ENCODE measurements around the gene USP9X. TPM values are rescaled to one million over a fixed set of nuclear protein-coding genes. Genes with fewer than 3 reads are reported as not detected.

Gene USP9X
- total RNA-seq, 1 donor from 2014 or later: 68.3 TPM

DNA sequence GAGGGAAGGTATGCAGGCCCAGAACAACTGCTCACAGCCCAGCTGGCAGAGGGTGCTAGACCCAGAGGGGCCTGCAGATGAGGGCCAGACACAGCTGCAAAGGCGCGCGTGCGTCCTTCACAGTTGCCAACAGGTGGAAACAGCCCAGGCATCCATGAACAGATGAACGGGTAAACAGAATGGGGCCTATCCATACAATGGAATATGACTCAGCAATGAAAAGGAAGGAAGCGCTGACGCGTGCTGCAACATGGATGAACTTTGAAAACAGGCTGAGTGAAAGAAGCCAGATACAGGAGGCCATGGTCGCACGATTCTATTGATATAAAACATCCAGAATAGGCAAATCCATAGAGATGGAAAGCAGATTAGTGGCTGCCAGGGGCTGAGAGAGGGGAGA is 165.6 kb downstream of the USP9X start:
- H3K4me3 Mint-ChIP-seq: no peak overlapping the region

DNA sequence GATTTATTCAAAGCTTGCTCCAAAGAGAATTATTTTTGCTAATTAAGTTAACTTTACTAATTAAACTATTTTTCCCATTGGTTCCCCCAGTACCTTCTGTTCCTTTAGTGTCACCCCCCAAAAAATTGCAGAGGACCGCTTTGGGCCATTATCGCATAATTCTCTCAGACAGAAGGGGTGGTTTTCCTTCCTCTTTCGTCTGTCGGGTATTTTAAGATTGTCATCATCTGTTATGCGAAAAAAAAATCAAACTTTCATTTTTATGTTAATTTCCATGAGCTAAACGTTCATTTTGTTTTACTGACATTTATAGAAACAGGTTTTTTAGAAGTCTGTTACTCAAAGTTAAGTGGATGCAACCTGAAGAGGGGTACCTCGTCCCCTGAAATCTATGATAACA is 172.6 kb downstream of the USP9X start:
- Mint-ChIP-seq H3K4me3 (peak overlapping the region; percentile 19), H3K36me3 (ENCODE audit: low read depth) (no peaks in the 10 kb centered on the region), H3K9me3 (no peaks in the 10 kb centered on the region), H3K4me1 (peaks cover 18% of the 10 kb centered on the region), H3K27ac (no peak overlapping the region), H3K27me3 (no peaks in the 10 kb centered on the region)
- no peak for ATAC-seq (ENCODE audit: low read depth)
- POLR2A ChIA-PET: no interaction called here
- no peak for DNase-seq
- intact Hi-C loops (cut with micrococcal nuclease): no loop called here
- TF ChIP-seq, protein P1, sequence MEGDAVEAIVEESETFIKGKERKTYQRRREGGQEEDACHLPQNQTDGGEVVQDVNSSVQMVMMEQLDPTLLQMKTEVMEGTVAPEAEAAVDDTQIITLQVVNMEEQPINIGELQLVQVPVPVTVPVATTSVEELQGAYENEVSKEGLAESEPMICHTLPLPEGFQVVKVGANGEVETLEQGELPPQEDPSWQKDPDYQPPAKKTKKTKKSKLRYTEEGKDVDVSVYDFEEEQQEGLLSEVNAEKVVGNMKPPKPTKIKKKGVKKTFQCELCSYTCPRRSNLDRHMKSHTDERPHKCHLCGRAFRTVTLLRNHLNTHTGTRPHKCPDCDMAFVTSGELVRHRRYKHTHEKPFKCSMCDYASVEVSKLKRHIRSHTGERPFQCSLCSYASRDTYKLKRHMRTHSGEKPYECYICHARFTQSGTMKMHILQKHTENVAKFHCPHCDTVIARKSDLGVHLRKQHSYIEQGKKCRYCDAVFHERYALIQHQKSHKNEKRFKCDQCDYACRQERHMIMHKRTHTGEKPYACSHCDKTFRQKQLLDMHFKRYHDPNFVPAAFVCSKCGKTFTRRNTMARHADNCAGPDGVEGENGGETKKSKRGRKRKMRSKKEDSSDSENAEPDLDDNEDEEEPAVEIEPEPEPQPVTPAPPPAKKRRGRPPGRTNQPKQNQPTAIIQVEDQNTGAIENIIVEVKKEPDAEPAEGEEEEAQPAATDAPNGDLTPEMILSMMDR (IDR thresholded peaks at IDR 0.05): no peak
- CTCF ChIA-PET: interaction anchor here (1.2 to 1.5 kb wide), 2 partner anchors 16 to 78 kb away, joined by 3 read pairs; no protein-coding TSS in a partner anchor

More for the DNA sequence above, 165.6 kb downstream of the USP9X start:
- Mint-ChIP-seq H3K4me1 (peaks cover 7% of the 10 kb centered on the region), H3K9me3 (no peaks in the 10 kb centered on the region), H3K27ac (no peak overlapping the region), H3K27me3 (no peaks in the 10 kb centered on the region), H3K36me3 (ENCODE audit: low read depth) (no peaks in the 10 kb centered on the region)
- POLR2A ChIA-PET: no interaction called here
- DNase-seq (no peak), ATAC-seq (ENCODE audit: low read depth) (no peak)
- CTCF ChIA-PET: interaction anchor here (5.2 kb wide), 1 partner anchor 71 kb away, joined by 32 read pairs; no protein-coding TSS in a partner anchor
- intact Hi-C loops (cut with micrococcal nuclease): loop anchor here (5.0 kb wide), 3 partner anchors 81 to 709 kb away; partner anchors contain the start of gene DDX3X
- TF ChIP-seq, protein P1 (IDR thresholded peaks at IDR 0.05): no peak

DNA sequence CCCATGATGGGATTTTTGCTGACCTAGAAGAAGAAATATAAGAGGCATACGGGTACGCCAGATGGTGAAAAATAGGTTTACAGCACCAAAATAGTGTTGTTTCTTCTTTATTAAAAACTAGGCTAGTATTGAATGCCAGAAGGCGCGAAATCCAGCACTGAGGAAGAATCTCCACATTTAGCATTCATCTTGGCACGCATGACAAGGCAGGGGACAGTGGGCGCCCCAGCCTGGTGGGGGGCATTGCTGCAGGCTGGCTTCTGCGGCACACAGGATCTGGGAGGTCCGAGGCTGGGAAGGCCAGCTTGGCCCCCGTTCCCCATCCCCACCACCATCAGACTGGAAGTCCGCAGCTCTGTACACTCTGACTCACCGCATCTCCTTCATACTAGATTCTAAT is 173.0 kb downstream of the USP9X start:
- Mint-ChIP-seq H3K4me1 (peaks cover 15% of the 10 kb centered on the region), H3K4me3 (no peak overlapping the region), H3K27ac (no peak overlapping the region), H3K27me3 (no peaks in the 10 kb centered on the region), H3K36me3 (ENCODE audit: low read depth) (no peaks in the 10 kb centered on the region), H3K9me3 (no peaks in the 10 kb centered on the region)
- ChIA-PET CTCF (interaction anchor here (1.2 to 1.5 kb wide), 2 partner anchors 16 to 78 kb away, joined by 3 read pairs; no protein-coding TSS in a partner anchor), POLR2A (no interaction called here)
- TF ChIP-seq, protein P1 (IDR thresholded peaks at IDR 0.05): no peak
- DNase-seq: no peak
- intact Hi-C loops (cut with micrococcal nuclease): no loop called here
- no peak for ATAC-seq (ENCODE audit: low read depth)

DNA sequence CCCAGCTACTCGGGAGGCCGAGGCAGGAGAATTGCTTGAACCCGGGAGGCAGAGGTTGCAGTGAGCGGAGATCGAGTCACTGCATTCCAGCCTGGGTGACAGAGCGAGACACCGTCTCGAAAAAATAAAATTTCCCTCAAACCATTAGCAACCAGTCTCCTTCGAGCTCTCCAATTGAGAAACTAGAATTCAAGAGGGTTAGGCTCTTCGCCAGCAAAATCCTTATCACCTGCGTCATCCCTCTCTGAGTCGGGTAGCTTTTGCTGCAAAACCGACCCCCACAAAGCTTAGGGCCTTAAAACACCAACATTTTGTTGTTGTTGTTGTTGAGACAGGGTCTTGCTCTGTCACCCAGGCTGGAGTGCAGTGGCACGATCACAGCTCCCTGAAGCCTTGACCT is 173.6 kb downstream of the USP9X start:
- Mint-ChIP-seq H3K4me3 (no peak overlapping the region), H3K27ac (no peak overlapping the region), H3K27me3 (no peaks in the 10 kb centered on the region), H3K9me3 (no peaks in the 10 kb centered on the region), H3K36me3 (ENCODE audit: low read depth) (no peaks in the 10 kb centered on the region), H3K4me1 (peaks cover 11% of the 10 kb centered on the region)
- ChIA-PET CTCF (interaction anchor here (1.2 to 1.5 kb wide), 2 partner anchors 17 to 79 kb away, joined by 3 read pairs; no protein-coding TSS in a partner anchor), POLR2A (no interaction called here)
- intact Hi-C loops (cut with micrococcal nuclease): no loop called here
- ATAC-seq (ENCODE audit: low read depth) (no peak), DNase-seq (no peak)
- TF ChIP-seq, protein P1 (IDR thresholded peaks at IDR 0.05): no peak

DNA sequence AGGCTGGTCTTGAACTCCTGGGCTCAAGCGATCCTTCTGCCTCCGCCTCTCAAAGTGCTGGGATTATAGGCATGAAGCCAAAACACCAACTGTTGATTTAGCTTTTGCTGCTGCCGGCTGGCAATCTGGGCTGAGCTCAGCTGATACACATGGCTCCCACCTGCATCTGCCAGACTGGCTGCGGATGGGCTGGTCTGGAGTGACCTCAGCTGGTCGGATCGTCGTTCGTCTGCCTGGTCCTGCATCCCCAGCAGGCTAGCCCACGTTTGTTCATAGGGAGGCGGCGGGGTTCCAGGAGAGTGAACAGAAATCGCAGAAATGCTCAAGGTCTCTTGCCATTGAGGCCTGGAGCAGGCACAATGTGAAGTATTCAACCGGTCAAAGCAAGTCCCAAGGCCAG is 174.3 kb downstream of the USP9X start:
- ATAC-seq (ENCODE audit: low read depth): no peak
- TF ChIP-seq, protein P1 (IDR thresholded peaks at IDR 0.05): no peak
- Mint-ChIP-seq H3K27ac (no peak overlapping the region), H3K9me3 (no peaks in the 10 kb centered on the region), H3K27me3 (no peaks in the 10 kb centered on the region), H3K4me3 (no peak overlapping the region), H3K36me3 (ENCODE audit: low read depth) (no peaks in the 10 kb centered on the region), H3K4me1 (peaks cover 11% of the 10 kb centered on the region)
- CTCF ChIA-PET: interaction anchor here (1.5 kb wide), 1 partner anchor 79 kb away, joined by 3 read pairs; no protein-coding TSS in a partner anchor
- intact Hi-C loops (cut with micrococcal nuclease): no loop called here
- POLR2A ChIA-PET: no interaction called here
- no peak for DNase-seq

Data from activated B cell treated with CpG ODN at 0.5 μM for 24 hours (primary cell).